ENCODE results near the gene DPF3.

The DPF3 gene

DNA sequence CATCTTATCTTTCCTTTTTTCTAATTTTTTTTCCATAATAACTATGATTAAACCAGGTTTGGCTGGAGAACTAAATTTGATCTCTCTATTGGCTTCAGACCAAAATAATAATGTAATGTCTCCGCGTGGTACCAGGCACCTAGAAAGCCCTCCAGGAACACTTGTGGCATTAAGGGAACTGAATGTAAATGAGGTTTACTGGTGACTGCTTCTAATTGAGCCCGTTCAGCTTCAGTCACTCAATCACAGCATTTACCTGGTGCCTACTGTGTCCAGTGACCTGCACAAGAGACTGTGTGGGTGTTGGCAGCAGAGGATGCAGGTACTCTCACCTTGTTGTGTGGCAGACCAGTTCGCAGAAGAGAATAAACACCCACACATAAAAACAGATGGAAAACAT, 302.5 kb downstream of the DPF3 start:
- no peak for DNase-seq

GRCh38 chr14:72590577-72590976, 303.3 kb downstream of the DPF3 start:
- DNase-seq, result no peak

GRCh38 chr14:72589652-72590051, 304.2 kb downstream of the DPF3 start:
- DNase-seq, result no peak

- no peak for DNase-seq
These were observed 305.4 kb downstream of the DPF3 start for GRCh38 chr14:72588521-72588920.

DNA sequence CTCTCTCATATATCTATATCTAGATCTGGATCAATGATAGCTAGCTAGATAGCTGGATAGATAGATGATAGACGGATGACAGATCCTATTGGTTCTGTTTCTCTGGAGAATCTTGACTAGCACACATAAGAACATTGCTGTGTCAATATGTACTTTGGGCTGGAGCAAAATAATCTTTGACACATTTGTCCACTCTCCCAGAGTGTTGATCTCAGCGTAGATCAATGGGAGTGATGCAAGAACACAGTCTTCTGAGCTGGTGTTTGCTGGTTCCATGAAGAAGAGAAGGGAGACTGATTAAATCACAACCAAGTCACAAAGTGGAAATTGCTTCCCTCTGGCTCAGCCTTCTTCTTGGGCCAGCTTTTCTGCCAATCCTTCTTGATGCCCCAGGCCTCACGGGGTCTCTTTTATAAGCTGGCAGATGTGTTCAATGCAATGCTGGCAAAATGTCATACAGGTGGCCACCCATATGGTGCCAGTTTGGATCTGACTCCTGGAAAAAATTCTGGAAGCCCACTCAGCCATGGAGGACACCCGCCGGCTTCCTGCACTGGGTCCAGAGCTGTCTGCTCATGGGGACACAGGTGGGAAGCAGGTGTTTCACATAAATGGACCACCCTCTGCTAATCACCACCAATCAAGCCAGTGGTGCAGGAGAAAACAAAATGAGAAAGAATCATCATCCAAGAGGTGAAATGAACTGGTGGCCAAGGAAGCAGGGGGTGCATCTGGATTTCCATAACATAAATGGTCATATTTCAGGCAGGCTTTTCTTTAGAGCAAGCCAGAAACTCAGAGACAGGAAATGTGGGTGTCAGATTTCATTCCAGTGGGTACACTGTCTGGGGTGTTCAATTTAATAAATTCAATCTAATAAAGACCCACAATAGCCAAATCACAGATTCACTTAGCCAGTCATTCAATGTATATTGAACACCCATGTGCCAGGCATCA, 310.3 kb downstream of the DPF3 start:
- no peak for DNase-seq

DNA sequence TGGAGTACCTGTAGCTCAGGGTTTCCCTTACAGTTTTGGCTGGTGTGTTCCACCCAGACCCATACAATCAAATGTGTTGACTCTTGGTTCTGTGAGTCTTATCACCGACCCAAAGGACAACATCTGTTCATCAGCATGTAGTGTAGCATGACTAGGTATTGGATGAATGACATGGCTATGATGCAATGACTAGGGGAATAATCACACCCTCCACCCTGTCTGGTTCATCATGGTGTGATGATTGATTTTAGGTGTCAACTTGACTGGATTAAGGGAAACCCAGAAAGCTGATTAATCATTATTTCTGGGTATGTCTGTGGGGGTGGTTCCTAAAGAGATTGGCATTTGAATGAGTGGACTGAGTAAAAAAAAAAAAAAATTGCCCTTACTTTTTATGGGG, 311.3 kb downstream of the DPF3 start:
- no peak for DNase-seq

GRCh38 chr14:72578514-72578913, 315.4 kb downstream of the DPF3 start:
- no peak for DNase-seq

DNA sequence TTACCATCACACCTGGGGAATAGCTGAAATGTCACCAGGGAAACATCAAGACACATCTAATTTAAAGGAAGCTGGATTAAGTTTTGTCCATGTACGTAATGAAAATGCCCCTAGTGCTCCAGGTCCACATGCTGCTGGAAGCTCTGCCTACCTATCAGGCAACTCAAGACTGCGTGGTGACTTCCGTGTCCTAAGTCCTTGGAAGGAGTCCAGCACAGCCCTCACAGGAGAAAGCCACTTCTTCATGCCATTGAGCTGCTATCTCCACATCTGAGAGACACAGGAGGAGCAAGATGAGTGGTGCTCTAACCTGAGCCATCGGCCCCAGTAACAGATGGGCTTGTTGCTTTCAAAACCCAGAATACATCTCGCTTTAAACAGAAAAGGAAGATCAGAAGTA, 316.4 kb downstream of the DPF3 start:
- DNase-seq, result no peak

GRCh38 chr14:72576258-72576657, 317.6 kb downstream of the DPF3 start:
- DNase-seq, result no peak

DNA sequence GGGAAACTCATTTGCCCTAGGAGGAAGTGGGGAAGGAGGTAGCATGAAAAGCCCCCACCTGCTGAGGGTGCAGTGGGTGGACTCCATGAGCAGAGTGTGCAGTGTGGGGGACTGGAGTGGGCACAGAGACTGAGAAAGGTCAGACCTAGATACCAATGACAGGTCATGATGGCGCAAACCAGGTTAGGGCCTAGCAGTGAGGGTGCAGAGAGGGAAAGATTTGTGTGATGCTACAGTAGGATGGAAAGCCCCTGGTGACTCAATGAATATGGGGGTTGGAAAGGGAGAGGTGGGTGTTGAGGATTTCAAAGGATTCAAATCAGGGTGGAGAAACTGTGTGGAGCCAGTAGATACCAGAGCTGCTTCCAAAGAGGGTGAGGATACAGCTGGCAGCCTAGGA, 319.2 kb downstream of the DPF3 start:
- no peak for DNase-seq

- no peak for DNase-seq
These were observed 320.0 kb downstream of the DPF3 start for GRCh38 chr14:72573725-72574417.
